ENCODE measurements around the gene STT3B.

STT3B gene

DNA sequence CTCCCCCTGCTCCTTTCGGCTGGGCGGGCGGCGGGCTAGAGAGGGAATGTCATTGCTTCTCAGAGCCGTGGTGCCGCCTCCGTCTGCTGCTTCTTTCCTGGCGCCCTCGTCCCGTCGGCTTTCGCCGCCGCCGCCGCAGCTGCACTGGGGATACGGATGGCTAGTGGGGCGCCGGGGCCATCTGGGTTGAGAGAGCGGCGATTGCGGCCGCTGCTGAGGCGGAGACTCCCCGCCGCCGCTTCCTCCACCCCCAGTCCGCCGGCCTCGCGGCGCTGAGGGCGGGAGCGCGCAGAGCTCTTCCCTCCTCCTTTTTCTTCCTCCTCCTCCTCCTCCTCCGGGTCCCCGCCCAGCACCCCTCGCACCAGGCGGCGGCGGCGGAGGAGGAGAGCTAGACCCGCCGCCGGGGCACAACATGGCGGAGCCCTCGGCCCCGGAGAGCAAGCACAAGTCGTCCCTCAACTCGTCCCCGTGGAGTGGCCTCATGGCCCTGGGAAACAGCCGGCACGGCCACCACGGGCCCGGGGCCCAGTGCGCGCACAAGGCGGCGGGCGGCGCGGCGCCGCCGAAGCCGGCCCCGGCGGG is at the start of gene STT3B:
Gene STT3B, plus strand, starts transcription at position 339 of the 582 bp plus-strand sequence. Its CDS starts 74 bp downstream, at position 413.
- TF ChIP-seq, protein P1, sequence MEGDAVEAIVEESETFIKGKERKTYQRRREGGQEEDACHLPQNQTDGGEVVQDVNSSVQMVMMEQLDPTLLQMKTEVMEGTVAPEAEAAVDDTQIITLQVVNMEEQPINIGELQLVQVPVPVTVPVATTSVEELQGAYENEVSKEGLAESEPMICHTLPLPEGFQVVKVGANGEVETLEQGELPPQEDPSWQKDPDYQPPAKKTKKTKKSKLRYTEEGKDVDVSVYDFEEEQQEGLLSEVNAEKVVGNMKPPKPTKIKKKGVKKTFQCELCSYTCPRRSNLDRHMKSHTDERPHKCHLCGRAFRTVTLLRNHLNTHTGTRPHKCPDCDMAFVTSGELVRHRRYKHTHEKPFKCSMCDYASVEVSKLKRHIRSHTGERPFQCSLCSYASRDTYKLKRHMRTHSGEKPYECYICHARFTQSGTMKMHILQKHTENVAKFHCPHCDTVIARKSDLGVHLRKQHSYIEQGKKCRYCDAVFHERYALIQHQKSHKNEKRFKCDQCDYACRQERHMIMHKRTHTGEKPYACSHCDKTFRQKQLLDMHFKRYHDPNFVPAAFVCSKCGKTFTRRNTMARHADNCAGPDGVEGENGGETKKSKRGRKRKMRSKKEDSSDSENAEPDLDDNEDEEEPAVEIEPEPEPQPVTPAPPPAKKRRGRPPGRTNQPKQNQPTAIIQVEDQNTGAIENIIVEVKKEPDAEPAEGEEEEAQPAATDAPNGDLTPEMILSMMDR (IDR thresholded peaks at IDR 0.05; ENCODE audit: low read depth, low read length, missing control alignments) = no peak
- peak within 1 kb of the TSS; percentile 89 for H3K4me3 ChIP-seq (ENCODE audit: low read depth, low read length)
- peak; percentile 50 for DNase-seq (ENCODE audit: low read depth)

DNA sequence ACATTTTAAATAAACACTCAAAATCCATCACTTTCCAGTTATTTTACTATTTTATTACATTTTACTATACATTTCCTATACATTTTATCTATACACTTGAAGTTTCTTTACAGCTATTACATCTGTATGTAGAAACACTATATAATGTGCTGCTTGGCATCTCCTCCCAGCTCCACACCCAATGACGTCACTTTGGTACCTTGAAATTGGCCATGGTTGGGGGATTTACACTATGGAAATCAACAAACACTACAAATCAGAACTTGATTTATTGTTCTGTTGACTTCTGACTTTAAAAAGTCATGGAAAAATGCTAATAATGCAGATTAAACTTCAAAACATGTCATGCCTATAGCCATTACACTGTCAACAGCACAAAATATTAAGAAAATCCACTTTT is 48.9 kb upstream of the STT3B start:
- DNase-seq (ENCODE audit: low read depth) = no peak
- H3K4me3 ChIP-seq (ENCODE audit: low read depth, low read length) = no peak overlapping the region
- TF ChIP-seq, protein P1 (IDR thresholded peaks at IDR 0.05; ENCODE audit: low read depth, low read length, missing control alignments) = no peak

DNA sequence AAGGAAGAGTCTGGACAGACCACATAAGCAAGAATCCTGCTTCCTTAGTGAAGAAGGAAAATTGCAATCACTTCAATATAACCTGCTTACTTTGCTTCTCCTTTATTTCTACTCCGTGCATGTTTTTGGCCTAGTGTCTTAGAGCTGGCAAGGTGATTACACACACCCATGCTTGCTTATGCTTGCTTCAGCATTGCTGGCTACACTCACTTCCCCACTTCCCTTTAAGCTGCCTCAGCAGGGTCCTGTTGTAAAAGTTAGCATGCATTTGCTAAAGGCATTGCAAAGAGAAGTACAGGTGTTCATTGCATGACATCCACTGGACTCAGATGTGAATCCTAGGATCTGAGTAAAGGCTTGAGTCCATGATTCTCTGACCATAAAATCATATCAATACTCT is 47.5 kb upstream of the STT3B start:
- DNase-seq (ENCODE audit: low read depth) = no peak
- TF ChIP-seq, protein P1 (IDR thresholded peaks at IDR 0.05; ENCODE audit: low read depth, low read length, missing control alignments) = no peak
- no peak overlapping the region for H3K4me3 ChIP-seq (ENCODE audit: low read depth, low read length)

DNA sequence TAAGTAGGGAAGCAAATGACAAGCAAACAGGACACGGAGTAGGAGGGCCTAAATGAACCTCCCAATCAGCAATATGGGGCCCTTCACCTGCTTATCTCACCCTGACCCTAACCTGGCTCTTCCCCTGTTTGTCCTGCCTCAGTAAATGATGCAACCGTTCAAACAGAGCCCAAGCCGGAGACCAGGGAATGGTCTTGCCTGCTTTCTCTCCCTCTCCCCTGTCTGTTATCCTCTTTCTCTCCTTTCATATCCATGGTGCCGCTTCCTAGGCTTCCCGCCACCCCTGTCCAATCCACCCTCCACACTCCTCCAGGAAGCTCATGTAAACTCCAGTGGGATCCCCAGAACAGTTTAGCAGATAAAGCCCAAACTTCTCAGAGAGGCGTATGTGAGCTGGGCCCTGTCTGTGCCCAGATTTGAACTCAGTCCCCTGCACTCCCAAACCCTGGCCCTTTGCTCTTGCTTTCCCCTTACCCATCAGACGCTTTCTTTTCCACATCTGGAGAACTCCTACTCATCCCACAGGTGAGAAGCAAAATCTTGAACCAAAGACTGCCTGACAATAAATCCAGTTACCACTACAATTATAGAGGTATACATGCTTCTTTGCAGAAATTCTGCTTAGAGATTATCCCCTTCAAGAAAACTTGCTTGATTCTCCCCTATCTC is 45.7 kb upstream of the STT3B start:
- no peak overlapping the region for H3K4me3 ChIP-seq (ENCODE audit: low read depth, low read length)
- TF ChIP-seq, protein P1 (IDR thresholded peaks at IDR 0.05; ENCODE audit: low read depth, low read length, missing control alignments) = no peak
- DNase-seq (ENCODE audit: low read depth) = no peak

DNA sequence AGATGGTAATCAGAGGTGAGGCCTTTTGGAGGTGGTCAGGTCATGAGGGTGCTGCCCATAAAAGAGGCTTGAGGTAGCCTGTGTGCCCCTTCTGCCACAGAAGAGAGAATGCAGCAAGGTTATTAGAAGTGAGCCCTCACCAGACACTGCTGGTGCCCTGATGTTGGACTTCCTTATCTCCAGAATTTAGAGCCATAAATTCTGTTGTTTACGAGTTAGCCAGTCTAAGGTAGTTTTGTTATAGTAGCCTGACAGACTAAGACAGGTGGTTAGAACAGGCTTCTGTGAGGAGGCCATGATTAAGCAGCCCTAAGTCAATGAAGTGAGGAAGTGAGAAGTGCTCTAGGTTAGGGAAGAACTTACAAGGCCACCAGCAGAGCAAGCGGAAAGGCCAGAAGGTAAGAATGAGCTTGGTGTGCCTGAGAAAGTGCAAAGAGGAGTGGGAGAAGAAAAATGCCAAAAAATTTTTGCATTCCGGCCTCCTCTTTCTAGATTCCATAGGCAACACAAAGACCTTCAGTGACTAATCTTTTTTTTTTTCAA is 44.2 kb upstream of the STT3B start:
- no peak for DNase-seq (ENCODE audit: low read depth)
- no peak overlapping the region for H3K4me3 ChIP-seq (ENCODE audit: low read depth, low read length)
- TF ChIP-seq, protein P1 (IDR thresholded peaks at IDR 0.05; ENCODE audit: low read depth, low read length, missing control alignments) = no peak

DNA sequence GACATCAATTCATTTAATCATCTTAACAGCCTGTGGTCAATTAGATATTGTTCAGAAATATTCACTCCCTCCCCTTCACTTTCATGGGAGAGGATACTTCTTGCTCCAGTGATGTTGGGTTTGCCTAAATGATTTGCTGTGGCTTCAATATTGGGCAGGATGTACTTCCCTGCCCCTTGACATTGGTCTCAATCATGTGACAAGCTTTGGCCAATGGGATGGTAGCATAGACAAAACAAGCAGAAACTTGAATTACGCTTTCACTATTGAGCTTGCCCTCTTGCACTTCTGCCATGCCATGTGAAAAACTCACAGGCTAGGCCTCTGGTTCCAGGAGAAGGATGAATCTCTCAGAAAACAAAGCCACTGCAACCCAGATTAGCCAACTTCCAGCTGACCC is 42.2 kb upstream of the STT3B start:
- TF ChIP-seq, protein P1 (IDR thresholded peaks at IDR 0.05; ENCODE audit: low read depth, low read length, missing control alignments) = no peak
- no peak for DNase-seq (ENCODE audit: low read depth)
- H3K4me3 ChIP-seq (ENCODE audit: low read depth, low read length) = no peak overlapping the region

All from GM12864 (cell line).